WTC11 (cell line): ENCODE data around the gene ADAM12. TPM values are rescaled to one million over a fixed set of nuclear protein-coding genes. Genes with fewer than 3 reads are reported as not detected.

ENCODE experiments used
- ATAC-seq: fragments of 200-7000 bp; cut with Tn5 transposase; 2 replicates; pipeline ENCODE4 v1.10.0; 2021; ENCODE audit warnings: mild to moderate bottlenecking, moderate library complexity
- CTCF ChIA-PET: fragments of 300-600 bp; sonication (Branson Sonifier 250); formaldehyde crosslinking; loops from one replicate; lab custom pipeline; 2021; ENCODE audit warnings: antibody characterized with exemption; lab: Charles Lee
- POLR2A ChIA-PET: fragments of 350-600 bp; sonication (Branson Sonifier 250); formaldehyde crosslinking; loops from one replicate; lab custom pipeline; 2021; ENCODE audit warnings: antibody characterized with exemption; lab: Charles Lee
- DNase-seq: peaks from one replicate; pipeline ENCODE4 v3.0.0; 2021; ENCODE audit warnings: low spot score
- H3K27ac Mint-ChIP-seq: 2 replicates; pipeline ENCODE4 v1.8.0; 2021; ENCODE audit warnings: mixed read lengths
- H3K27me3 Mint-ChIP-seq: 2 replicates; pipeline ENCODE4 v1.8.0; 2021; ENCODE audit warnings: low read depth, mild to moderate bottlenecking, moderate library complexity, mixed read lengths
- H3K36me3 Mint-ChIP-seq: 2 replicates; pipeline ENCODE4 v1.8.0; 2021; ENCODE audit warnings: mixed read lengths
- H3K4me1 Mint-ChIP-seq: 2 replicates; pipeline ENCODE4 v1.8.0; 2022; ENCODE audit warnings: mixed read lengths
- H3K4me3 Mint-ChIP-seq: 2 replicates; pipeline ENCODE4 v1.8.0; 2021; ENCODE audit warnings: mild to moderate bottlenecking, moderate library complexity, mixed read lengths
- H3K9me3 Mint-ChIP-seq: 2 replicates; pipeline ENCODE4 v1.8.0; 2021; ENCODE audit warnings: mixed read lengths
- ATF2 ChIP-seq: sonication (generic); formaldehyde crosslinking; IDR thresholded peaks from 2 replicates; pipeline ENCODE4 v1.8.1; 2022; ENCODE audit warnings: low read depth, missing genetic modification reagents, borderline replicate concordance
- CBFB ChIP-seq: sonication (generic); formaldehyde crosslinking; IDR thresholded peaks from 2 replicates; pipeline ENCODE4 v1.8.1; 2022; ENCODE audit warnings: mild to moderate bottlenecking, low read depth, missing genetic modification reagents
- CREM ChIP-seq: sonication (generic); formaldehyde crosslinking; IDR thresholded peaks from 2 replicates; pipeline ENCODE4 v1.8.1; 2022; ENCODE audit warnings: mild to moderate bottlenecking, missing genetic modification reagents, moderate library complexity
- HMGA2 ChIP-seq: fragments of 250-450 bp; sonication (Bioruptor Pico); IDR thresholded peaks from 2 replicates; pipeline ENCODE4 v1.4.0; 2021; ENCODE audit warnings: mild to moderate bottlenecking, moderate library complexity
- IRF2 ChIP-seq: sonication (generic); formaldehyde crosslinking; IDR thresholded peaks from 2 replicates; pipeline ENCODE4 v1.8.0; 2022; ENCODE audit warnings: low read depth, missing genetic modification reagents, borderline replicate concordance
- MLX ChIP-seq: sonication (generic); formaldehyde crosslinking; IDR thresholded peaks from 2 replicates; pipeline ENCODE4 v1.8.1; 2023; ENCODE audit warnings: mild to moderate bottlenecking, missing genetic modification reagents, moderate library complexity
- NFE2L1 ChIP-seq: sonication (generic); formaldehyde crosslinking; IDR thresholded peaks from 2 replicates; pipeline ENCODE4 v1.8.1; 2023; ENCODE audit warnings: missing genetic modification reagents
- RELA ChIP-seq: sonication (generic); formaldehyde crosslinking; IDR thresholded peaks from 2 replicates; pipeline ENCODE4 v1.8.1; 2022; ENCODE audit warnings: missing genetic modification reagents, mild to moderate bottlenecking, borderline replicate concordance
- SMAD4 ChIP-seq: sonication (generic); formaldehyde crosslinking; IDR thresholded peaks from 2 replicates; pipeline ENCODE4 v1.8.0; 2022; ENCODE audit warnings: mild to moderate bottlenecking, missing genetic modification reagents
- TEAD4 ChIP-seq: sonication (generic); formaldehyde crosslinking; IDR thresholded peaks from 2 replicates; pipeline ENCODE4 v1.8.0; 2022; ENCODE audit warnings: mild to moderate bottlenecking, missing genetic modification reagents
- TP53 ChIP-seq: sonication (generic); formaldehyde crosslinking; IDR thresholded peaks from 2 replicates; pipeline ENCODE4 v1.8.1; 2023; ENCODE audit warnings: mild to moderate bottlenecking, missing genetic modification reagents
- ZMAT4 ChIP-seq: fragments of 250-450 bp; sonication (Bioruptor Pico); IDR thresholded peaks from 2 replicates; pipeline ENCODE4 v1.9.0; 2021; ENCODE audit warnings: mild to moderate bottlenecking
- ZNF512 ChIP-seq: sonication (generic); formaldehyde crosslinking; IDR thresholded peaks from 2 replicates; pipeline ENCODE4 v1.8.1; 2022; ENCODE audit warnings: missing genetic modification reagents, borderline replicate concordance
- ZNF532 ChIP-seq: fragments of 250-450 bp; sonication (Bioruptor Pico); IDR thresholded peaks from 2 replicates; pipeline ENCODE4 v1.9.0; 2021; ENCODE audit warnings: mild to moderate bottlenecking, borderline replicate concordance
- total RNA-seq: library from RNA; stranded (reverse); gene quantifications from 3 replicates; pipeline ENCODE4 v1.2.3, GENCODE V29; 2021

The ADAM12 gene
- total RNA-seq, 1 experiment from 2014 or later, result 0.22 TPM

DNA sequence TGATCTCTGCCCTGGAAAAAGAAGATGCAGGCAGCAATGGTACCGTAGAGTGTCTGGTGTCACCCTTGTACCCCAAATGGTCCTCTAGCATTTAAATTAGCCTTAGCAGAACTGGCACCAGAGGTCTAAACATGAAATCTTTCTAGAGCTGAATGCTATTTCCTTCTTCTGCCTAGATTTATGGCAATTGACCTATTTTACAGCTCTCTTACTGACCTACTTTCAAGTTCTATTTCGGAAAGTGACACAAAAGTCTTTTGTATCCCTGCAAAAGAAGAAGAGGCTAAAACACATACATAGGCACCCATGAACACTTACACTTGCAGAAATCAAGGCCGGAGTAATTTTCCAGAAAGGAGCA lies 10.1 kb upstream of the ADAM12 start:
- Mint-ChIP-seq H3K4me1 (peaks cover 11% of the 10 kb centered on the region), H3K27me3 (no peaks in the 10 kb centered on the region), H3K36me3 (no peaks in the 10 kb centered on the region), H3K9me3 (peaks cover 7% of the 10 kb centered on the region), H3K27ac (no peak overlapping the region), H3K4me3 (no peak overlapping the region)
- DNase-seq (no peak), ATAC-seq (no peak)
- TF ChIP-seq ZNF512 (CRISPR knock-in tag) (no peak), TP53 (CRISPR knock-in tag) (no peak), TEAD4 (CRISPR knock-in tag) (no peak)
- ChIA-PET CTCF (interaction anchor here (0.7 kb wide), 1 partner anchor 200 kb away, joined by 5 read pairs; no protein-coding TSS in a partner anchor), POLR2A (no interaction called here)

DNA sequence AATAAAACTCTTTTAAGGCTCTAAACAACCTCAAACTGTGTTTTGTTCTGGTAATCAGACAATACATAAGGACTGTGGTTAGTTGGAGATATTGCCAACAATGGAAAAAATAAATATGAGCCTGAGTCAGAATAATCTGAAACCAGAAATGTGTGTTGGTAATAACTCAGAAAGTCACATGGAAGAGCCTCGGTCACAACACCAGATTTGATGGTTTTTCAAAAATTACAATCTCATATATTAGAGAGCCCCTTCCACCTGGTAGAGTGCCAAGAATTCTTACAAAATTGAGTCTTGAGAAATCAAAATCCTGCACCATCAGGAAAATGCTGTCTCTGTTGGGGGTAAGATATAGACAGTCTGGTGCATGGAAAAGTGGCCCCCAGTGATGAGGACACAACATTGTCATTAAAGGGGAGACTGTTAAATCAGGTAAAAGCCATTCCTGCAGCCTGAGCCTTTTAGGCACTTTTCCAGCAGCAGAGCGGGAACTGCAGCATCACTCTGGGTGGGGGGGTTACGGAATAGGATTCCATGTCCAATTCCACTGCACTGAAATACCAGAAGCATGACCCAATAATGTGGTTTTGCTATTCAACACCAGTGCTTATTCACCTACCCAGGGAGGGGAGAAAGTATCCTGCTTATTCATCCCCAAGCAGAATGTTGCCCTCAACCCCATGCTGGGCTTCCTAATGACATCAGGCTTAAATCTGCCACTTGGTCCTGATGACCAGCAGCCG lies 9.5 kb upstream of the ADAM12 start:
- Mint-ChIP-seq H3K27ac (no peak overlapping the region), H3K9me3 (peaks cover 7% of the 10 kb centered on the region), H3K27me3 (no peaks in the 10 kb centered on the region), H3K36me3 (no peaks in the 10 kb centered on the region)
- peak; percentile 36; the same call in 1 of the 2 replicates for ATAC-seq
- ChIA-PET POLR2A (no interaction called here), CTCF (interaction anchor here (0.7 kb wide), 1 partner anchor 200 kb away, joined by 5 read pairs; no protein-coding TSS in a partner anchor)
- TF ChIP-seq CBFB (CRISPR knock-in tag) (no peak), ZMAT4 (no peak), ATF2 (CRISPR knock-in tag) (no peak)
- TF ChIP-seq, all 79 proteins: peak for 0
- no peak for DNase-seq
- H3K4me1 Mint-ChIP-seq, result peaks cover 11% of the 10 kb centered on the region
- H3K4me3 Mint-ChIP-seq, result no peak overlapping the region

GRCh38 chr10:126397156-126397555 lies 8.9 kb upstream of the ADAM12 start:
- no peak overlapping the region for H3K27ac Mint-ChIP-seq
- TF ChIP-seq HMGA2, result no peak
- TF ChIP-seq MLX (CRISPR knock-in tag), result no peak
- TF ChIP-seq NFE2L1 (CRISPR knock-in tag), result no peak
- no peak for TF ChIP-seq RELA (CRISPR knock-in tag)
- TF ChIP-seq IRF2 (CRISPR knock-in tag), result no peak
- TF ChIP-seq CREM (CRISPR knock-in tag), result no peak
- TF ChIP-seq ZNF532, result no peak
- no peak for TF ChIP-seq SMAD4 (CRISPR knock-in tag)
- H3K4me1 Mint-ChIP-seq, result peaks cover 11% of the 10 kb centered on the region
- ChIA-PET CTCF (no interaction called here), POLR2A (no interaction called here)
- peaks cover 7% of the 10 kb centered on the region for H3K9me3 Mint-ChIP-seq
- no peaks in the 10 kb centered on the region for H3K36me3 Mint-ChIP-seq
- no peak for ATAC-seq
- H3K27me3 Mint-ChIP-seq, result no peaks in the 10 kb centered on the region
- no peak for DNase-seq
- H3K4me3 Mint-ChIP-seq, result no peak overlapping the region
